GM19351 (cell line): Measurements from ENCODE around the gene BMERB1.
"Not testable (repeated sequence)": the region's sequence is repeated elsewhere in the genome, so short reads cannot be mapped to it uniquely, and the experiment has no call there.

ENCODE experiments used
- ATAC-seq: cut with Tn5 transposase; IDR thresholded peaks from one replicate; pipeline ENCODE4 v1.9.1; 2021; ENCODE audit warnings: mild to moderate bottlenecking, moderate library complexity; ENCODE audit not compliant: unreplicated experiment

The BMERB1 gene

DNA sequence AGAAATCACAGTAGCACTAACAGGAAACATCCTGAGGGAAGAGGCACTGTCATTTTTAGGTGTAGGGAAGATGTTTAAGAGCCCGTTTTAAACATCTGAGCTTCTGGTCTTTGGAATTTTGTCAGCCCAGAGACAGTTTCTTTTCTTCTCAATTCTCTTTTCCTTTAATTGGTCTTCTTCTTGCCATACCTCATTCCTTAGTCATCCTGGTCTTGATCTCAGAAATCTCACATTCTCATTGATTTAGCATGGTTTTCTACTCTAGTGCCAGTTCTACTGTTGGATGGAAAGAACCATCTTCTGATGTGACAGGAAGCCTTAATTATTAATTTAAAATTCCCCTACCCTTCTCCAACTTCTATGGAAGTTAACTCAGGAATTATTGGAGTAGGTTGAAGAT, 25.4 kb downstream of the BMERB1 start:
- ATAC-seq = no peak

- no peak for ATAC-seq
Measured at GRCh38 chr16:15460601-15461000, 26.2 kb downstream of the BMERB1 start.

DNA sequence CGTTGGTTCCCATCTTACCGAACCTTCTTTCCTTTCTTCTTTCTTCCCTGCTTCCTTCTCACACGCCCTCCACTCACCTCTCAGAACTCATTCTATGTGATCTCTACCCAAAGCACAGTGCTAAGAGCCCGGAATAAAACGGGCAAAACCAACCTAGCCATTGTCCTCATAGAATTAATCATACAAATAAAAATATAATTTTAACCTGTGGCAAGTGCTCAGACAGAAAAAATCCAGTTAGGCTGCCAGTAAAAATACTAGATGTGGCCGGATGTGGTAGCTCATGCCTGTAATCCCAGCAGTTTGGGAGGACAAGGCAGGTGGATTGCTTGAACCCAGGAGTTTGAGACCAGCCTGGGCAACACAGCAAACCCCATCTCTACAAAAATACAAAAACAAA, 27.0 kb downstream of the BMERB1 start:
- no peak for ATAC-seq

DNA sequence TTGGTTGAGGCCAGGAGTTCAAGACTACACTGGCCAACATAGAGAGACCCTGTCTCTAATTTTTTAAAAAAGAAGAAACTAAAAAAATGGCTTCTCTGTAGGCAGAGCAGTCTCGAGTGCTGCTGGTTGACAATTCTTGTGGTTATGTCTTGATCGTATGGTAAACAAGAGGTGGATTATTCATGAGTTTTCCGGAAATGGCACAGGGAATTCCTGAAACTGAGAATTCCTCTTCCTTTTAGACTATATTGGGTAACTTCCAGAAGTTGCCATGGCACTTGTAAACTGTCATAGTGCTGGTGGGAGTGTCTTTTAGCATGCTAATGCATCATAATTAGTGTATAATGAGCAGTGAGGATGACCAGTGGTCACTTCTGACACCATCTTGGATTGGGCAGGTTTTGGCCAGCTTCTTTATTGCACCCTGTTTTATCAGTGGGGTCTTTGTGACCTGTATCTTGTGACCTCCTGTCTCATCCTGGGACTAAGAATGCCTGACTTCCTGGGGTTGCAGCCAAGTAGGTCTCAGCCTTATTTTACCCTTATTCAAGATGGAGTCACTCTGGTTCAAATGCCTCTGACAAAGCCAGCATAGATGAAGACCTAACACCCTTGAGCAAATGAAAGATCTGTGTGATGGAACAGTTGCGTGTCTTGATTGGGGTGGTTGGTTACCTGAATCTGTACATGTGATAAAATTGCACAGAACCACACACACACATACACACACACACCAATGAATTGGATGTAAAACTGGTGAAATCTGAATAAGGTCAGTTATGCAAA, 30.2 kb downstream of the BMERB1 start:
- ATAC-seq = no peak

DNA sequence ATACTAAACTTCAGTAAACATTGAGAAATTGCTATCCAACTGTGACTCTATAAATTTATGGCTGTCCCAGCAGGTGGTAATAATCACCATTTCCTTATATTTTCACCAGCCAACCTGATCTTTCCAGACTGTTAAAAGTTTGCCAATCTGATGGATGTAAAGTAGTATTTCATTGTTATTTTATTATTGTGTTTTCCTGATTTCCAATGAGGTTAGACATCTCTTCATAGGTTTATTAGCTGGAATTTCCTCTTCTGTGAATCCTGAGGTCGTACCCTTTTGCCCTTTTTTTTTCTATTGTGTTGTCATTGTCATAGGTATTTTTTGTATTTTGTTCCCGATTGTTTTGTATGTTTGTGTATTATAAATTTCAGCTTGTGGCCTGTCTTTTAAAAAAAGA, 31.7 kb downstream of the BMERB1 start:
- no peak for ATAC-seq

DNA sequence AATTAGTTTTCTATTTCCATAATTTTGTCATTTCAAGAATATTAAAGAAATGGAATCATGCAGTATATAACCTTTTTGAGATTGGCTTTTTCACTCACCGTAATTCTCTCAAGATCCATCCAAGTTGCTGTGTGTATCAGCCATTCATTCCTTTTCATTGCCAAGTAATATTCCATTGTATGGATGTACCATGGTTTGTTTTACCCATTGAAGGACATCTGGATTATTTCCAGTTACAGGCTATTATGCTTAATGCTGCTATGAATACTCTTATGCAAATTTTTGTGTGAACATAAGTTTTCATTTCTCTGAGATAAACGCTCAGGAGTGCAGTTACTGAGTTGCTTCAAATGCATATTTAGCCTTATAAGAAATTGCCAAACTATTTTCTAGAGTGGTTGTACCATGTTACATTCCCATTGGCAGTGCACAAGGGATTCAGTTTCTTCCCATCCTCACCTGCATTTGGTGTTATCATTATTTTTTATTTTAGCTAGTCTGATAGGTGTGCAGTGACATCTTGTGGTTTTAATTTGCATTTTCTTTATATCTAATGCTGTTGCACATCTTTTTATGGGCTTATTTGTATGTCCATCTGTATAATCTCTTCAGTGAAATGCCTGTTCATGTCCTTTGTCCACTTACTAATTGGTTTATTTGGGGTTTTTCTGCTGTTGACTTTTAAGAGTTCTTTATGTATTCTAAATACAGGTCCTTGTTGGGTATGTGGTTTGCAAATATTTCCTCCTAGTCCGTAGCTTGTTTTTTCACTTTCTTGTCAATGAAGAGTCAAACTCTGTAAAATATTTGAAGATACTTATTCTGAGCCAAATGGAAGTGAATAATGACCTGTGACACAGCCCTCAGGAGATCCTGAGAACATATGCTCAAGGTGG, 32.7 kb downstream of the BMERB1 start:
- ATAC-seq = no peak

DNA sequence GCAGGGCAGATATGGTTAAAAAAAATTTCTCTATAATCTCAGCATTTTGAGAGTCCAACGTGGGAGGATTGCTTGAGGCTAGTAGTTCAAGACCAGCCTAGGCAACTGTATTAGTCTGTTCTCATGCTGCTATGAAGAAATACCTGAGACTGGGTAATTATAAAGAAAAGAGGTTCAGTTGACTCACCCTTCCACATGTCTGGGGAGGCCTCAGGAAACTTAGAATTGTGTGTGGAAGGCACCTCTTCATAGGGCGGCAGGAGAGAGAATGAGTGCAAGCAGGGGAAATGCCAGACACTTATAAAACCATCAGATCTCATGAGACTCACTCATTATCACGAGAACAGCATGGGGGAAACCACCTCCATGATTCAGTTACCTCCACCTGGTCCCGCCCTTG, 42.6 kb downstream of the BMERB1 start:
- not testable (repeated sequence) for ATAC-seq

- no peak for ATAC-seq
Measured at GRCh38 chr16:15477802-15478201, 43.4 kb downstream of the BMERB1 start.

DNA sequence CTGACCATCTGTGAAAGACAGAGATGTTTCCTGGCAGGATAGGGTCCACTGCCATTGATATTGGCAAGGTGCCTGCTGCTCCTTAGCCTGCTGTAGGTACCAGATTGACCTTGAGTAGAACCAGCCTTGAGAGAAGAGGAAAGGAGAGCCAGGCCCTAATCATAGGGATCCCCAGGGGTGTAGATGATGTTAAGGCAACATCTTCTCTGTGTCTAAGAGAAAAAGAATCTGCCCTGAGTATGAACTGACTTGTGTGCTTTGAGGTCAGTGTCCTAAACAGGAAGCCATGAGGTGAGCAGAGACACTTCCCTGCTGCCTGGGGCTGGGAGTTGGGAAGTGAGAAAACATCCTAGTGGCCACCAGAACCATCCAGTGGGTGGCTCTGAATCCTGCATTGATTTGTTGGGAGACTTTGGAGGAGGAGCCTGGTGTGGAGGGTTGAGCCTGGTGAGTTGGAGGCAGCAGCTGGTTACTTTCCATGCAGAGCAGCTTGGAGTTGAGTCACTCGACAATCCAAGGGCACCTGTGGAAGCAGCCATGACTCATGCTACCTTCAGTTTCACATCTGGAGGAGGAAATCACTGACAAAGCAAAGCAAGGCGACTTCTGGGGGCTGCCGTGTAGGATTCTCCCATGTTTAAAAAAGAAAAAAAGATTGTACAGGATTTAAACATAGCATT, 47.8 kb downstream of the BMERB1 start:
- no peak for ATAC-seq

GRCh38 chr16:15482748-15483298, 48.4 kb downstream of the BMERB1 start:
- ATAC-seq = no peak

DNA sequence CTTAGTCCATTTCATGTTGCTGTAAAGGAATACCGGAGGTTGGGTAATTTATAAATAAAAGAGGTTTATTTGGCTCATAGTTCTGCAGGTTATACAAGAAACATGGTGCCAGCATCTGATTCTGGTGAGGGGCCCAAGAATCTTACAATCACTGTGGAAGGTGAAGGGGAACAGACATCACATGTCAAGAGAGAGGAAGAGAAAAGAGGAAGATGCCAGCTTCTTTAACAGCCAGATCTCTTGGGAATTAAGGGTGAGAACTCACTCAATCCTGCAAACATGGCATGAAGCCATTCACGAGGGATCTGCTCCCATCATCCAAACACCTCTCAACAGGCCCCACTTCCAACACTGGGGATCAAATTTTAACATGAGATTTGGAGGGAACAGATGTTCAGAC, 49.5 kb downstream of the BMERB1 start:
- ATAC-seq = no peak

GRCh38 chr16:15484662-15485061, 50.3 kb downstream of the BMERB1 start:
- no peak for ATAC-seq

DNA sequence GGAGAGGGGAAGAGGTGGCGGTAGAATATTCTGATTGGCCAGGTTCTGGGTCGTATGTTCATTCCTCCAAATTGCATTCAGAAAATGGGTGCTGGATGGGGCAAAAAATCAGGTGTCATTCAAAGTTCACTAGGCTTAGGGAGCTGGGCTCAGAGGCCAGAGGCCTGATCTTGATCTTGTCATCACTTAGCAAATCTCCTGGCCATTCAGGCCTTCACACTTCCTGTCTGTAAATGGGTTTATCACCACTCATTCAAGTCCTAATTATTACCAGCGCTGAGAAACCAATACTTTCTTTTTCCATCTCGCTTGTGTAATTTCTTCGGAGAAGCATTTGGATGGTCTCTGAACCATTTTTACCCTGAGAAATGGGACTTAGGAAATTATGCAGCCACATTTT, 50.8 kb downstream of the BMERB1 start:
- no peak for ATAC-seq

DNA sequence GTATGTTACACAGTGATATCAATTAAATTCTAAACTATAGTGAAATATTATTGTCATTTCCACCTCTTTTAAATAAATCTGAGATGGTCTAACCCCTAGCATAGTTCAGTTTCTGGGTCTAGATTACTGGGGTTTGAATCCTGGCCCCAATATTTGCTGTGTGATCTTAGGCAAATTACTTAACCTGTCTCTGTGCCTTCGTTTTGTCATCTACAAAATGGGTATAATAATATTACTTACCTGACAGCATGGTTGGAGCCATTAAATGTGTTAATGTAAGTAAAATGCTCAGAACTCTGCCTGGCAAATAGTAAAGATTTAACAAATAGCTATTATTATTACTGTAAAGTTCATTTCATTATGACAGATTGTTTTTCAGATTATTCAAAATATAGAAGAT, 52.3 kb downstream of the BMERB1 start:
- no peak for ATAC-seq

DNA sequence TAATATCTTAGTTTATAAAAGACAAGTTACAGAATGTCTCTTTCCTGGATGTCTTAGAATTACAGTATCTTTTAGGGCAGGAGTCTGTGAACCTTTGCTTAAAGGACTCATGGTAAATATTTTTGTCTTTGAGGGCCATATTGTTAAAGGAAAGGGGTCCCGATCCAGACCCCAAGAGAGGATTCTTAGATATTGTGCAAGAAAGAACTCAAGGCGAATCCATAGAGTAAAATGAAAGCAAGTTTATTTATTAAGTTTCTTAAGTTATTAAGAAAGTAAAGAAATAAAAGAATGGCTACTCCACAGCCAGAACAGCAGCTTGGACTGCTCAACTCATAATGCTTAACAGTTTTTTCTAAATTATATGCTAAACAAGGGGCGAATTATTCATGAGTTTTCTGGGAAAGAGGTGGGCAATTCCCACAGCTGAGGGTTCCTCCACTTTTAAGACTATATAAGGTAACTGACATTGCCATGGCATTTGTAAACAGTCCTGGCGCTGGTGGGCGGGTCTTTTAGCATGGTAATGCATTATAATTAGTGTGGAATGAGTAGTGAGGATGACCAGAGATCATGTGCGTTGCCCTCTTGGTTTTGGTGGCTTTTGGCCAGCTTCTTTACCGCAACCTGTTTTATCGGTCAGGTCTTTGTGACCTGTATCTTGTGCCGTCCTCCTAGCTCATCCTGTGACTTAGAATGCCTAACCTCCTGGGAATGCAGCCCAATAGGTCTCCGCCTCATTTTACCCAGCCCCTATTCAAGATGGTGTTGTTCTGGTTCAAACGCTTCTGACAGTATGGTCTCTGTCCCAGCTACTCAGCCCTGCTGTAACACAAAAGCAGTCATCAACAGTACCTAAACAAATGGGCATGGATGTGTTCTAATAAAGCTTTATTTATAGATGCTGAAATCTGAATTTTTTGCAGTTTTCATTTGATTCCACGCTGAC, 53.2 kb downstream of the BMERB1 start:
- no peak for ATAC-seq

DNA sequence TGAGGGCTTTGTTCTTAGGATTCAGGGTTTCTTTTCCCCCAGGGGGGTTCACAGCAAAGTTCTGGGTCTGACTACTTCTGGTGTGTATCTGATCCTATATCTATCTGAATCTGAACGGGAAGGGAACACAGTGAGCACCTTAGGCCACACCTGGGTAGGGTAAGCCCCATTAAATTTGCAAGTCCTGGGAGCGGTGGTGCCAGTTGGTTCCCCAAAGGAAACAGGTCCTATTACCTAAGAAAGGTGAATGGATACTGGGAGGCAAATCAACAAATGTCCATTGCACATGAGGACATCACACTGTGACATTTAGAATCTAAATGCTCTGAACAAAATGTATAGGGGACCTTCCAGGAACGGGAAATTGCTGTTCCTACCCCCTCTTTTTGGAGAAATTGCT, 54.6 kb downstream of the BMERB1 start:
- ATAC-seq = no peak

DNA sequence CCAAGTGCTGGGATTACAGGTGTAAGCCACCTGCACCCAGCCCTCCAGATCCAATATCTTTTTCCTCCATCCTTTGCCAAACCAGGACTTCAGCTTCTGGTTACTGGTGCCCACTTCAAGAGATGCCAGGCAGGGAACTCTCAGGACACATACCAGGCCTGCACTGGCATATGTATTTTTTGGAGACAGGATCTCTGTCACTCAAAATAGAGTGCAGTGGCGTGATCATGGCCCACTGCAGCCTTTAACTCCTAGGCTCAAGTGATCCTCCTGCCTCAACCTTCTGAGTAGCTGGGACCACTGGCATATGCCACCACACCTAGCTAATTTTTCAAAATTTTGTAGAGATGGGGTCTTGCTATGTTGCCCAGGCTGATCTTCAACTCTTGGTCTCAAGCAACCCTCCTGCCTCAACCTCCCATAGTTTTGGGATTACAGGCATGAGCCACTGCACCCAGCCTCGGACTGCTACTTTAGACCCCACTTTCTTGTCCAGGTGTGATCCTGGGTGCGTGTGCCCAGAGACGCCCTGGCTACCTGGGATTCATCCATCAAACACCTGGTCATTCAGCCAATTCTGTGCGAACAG, 55.8 kb downstream of the BMERB1 start:
- no peak for ATAC-seq

- no peak for ATAC-seq
Measured at GRCh38 chr16:15491411-15491810, 57.0 kb downstream of the BMERB1 start.

GRCh38 chr16:15492091-15492740, 57.8 kb downstream of the BMERB1 start:
- ATAC-seq = no peak
